HG02642 (cell line): ENCODE results near the gene LMF1.

Source experiments
- ATAC-seq: cut with Tn5 transposase; IDR thresholded peaks from one replicate; pipeline ENCODE4 v1.9.1; 2021; ENCODE audit warnings: mild to moderate bottlenecking; ENCODE audit not compliant: unreplicated experiment, poor library complexity

Gene LMF1

GRCh38 chr16:970766-971581 lies at the start of gene LMF1:
LMF1 (minus strand) TSS chr16:970984; CDS start chr16:970980, 4 bp downstream.
- peak; percentile 77 for ATAC-seq

GRCh38 chr16:1020091-1020399 lies 49.3 kb upstream of the LMF1 start:
- no peak for ATAC-seq

GRCh38 chr16:1019231-1020090 lies 48.7 kb upstream of the LMF1 start:
- ATAC-seq, result no peak

GRCh38 chr16:1018447-1019198 lies 47.8 kb upstream of the LMF1 start:
- ATAC-seq, result no peak

GRCh38 chr16:1014771-1015495 lies 44.1 kb upstream of the LMF1 start:
- ATAC-seq, result no peak

- ATAC-seq, result no peak
These were observed 43.4 kb upstream of the LMF1 start for GRCh38 chr16:1014221-1014620.

DNA sequence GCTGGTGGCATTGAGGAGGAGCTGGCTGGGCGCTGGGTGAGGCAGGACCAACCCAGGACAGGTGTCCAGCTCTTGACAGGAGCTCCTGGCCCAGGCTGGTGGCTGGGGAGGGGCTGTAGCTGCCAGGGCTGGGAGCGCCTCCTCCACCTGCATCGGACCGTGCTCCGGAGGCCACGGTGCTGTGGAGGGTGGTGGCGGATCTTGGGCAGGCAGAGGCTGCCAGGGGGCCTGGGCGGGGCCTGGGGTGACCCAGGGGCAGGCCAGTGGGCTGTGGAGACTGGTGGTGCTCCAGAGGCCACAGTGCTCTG lies 42.8 kb upstream of the LMF1 start:
- ATAC-seq, result no peak

DNA sequence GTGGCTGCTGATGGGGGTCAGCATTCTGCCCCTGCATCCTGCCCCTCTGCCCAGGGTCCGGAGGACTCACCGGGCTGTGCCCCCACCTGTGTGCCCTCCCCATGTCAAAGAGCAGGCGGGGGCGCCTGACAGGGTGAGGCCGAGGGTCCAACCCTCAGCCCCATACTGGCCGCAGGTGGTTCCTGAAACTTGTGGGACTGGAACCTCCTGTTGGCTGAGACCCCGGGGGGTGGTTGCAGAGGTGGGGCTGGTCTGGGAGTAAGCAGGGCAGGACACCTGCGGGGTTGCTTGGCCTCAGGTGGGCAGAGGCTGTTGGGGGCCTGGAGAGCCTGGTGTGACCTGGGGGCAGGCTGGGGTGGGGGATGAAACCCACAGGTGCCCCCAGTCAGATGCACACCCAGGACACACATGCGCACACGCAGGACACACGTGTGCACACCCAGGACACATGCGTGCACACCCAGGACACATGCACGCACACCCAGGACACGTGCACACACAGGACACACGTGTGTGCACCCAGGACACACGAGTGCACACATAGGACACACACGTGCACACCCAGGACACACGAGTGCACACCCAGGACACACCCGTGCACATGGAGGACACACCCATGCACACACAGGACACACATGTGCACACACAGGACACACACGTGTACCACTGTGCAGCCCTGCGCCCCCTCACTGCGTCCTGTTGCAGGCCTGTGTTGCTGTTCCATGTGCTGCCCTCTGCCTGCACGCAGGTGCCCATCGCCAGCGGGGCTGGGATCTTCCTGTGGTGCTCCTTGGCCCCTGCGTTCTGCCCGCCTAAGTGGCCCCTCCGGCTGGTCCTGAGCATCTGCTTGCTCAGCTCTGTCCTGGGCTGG lies 42.2 kb upstream of the LMF1 start:
- no peak for ATAC-seq

DNA sequence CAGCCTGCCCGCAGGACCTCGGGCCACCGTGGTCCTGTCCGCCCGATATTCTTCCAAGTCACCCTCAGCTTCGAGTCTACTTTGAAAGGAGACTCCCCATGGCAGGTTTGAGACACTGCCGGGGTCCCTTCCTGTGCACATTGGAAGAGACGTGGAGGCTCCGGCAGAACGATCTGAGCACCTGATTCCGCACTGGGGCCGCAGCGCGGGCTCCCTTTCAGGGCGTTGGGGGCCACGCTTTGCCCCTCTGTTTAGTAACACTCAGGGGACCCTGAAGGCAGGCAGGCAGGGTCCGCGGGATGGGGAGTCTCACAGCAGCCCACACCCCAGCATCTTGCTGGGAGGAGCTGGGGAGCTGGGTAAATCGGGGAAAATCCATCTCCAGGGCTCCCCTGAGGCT lies 41.4 kb upstream of the LMF1 start:
- ATAC-seq, result no peak

DNA sequence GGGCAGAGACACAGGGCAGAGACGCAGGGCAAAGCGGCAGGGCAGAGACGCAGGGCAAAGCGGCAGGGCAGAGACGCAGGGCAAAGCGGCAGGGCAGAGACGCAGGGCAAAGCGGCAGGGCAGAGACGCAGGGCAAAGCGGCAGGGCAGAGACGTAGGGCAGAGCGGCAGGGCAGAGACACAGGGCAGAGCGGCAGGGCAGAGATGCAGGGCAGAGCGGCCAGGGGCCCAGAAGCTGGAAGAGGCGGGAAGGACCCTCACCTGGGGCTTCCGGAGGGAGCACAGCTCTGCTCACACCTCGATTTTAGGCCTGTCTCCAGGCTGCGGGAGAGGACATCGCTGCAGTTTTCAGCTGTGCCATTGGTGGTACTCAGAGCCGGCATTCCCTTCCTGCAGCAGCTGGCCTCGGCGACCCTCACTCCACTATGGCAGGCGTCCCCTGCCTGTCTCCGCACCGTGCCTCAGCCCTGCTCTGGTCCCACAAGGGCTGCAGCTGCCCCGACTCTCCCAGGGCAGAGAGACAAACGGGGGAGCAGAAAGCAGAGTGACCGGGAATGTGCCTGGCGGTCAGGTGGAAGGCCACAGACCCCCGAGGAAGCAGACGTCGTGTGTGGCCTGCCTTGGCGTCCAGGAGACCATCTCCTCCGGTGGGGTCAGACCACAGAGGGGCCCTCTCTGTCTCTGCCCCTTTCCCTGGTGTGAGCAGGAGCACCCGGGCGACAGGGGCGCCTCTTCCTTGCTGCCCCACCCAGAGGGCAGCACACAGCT lies 40.7 kb upstream of the LMF1 start:
- no peak for ATAC-seq

DNA sequence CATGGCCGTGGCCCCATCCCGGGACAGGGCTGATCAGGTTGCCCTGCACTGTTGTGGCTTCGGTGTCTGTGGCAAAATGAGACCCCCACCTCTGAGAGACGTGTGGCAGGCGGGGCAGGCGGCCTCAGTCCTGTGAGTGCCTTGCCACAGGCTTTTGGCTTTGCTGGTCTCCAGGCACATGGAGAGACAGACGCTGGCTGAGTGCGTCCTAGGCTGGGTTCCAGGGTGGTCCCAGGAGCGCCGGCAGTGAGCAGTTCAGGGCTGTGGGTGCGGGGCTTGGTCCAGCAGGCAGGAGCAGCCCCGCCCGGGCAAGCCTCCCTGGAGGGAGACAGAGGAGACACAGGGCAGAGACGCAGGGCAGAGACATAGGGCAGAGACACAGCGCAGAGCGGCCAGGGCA lies 40.0 kb upstream of the LMF1 start:
- ATAC-seq, result no peak

- no peak for ATAC-seq
These were observed 39.5 kb upstream of the LMF1 start for GRCh38 chr16:1010251-1010650.

GRCh38 chr16:1009358-1010150 lies 38.8 kb upstream of the LMF1 start:
- ATAC-seq, result no peak

- ATAC-seq, result no peak
These were observed 37.3 kb upstream of the LMF1 start for GRCh38 chr16:1008085-1008484.

GRCh38 chr16:1007284-1007850 lies 36.6 kb upstream of the LMF1 start:
- ATAC-seq, result no peak

- no peak for ATAC-seq
These were observed 36.0 kb upstream of the LMF1 start for GRCh38 chr16:1006781-1007180.

DNA sequence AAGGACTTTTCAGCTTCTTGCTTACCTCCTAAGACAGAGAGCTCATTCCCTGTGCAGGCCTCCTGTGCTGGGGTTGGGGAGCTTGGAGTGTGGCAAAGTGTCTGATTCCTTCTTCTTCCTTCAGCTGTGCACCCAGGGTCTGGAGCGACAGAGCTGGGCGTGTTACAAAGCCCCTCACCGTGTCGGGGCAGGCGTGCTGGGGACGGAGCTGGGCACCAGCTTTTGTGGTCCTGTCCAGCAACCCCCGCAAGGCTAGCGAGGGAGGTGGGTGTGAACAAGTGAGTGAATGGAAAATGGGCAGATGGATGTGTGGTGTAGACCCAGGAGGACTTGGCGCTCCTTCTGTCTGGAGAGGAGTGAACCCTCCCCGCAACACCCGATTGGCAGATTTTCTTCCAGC lies 34.5 kb upstream of the LMF1 start:
- ATAC-seq, result no peak
